ENCODE results near the gene ARID1B. TPM values are rescaled to one million over a fixed set of nuclear protein-coding genes. Genes with fewer than 3 reads are reported as not detected.

Gene ARID1B
- total RNA-seq, 4 donors from 2014 or later = 25.2 to 103 (median 59.5) TPM

DNA sequence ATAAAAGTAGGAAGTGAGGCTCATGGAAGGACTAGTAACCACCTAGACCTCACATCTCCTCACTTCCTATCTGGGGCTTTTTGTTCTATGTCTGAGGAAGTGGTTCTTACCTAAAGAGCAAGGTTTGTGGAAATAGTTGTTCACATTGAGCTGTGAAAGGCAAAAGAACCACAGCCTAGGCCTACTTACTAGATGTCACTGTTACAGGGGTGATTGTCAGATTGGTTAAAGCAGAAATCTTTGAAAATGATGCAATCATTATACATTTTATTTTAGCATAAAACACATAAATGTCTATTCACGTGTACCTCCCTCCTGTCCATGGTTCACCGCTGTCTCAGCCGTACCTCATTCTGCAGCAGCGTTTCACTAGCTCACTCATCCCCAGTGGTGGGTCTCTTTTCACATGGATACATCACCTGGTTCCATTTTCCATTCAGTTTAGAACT, 277.4 kb downstream of the ARID1B start:
- Histone ChIP-seq H3K4me3 (no peak overlapping the region), H3K27me3 (no peaks in the 10 kb centered on the region), H3K36me3 (peaks cover 0 to 15% (median 0%) of the 10 kb centered on the region in 3 donors), H3K9me3 (no peaks in the 10 kb centered on the region), H3K4me1 (peaks cover 0 to 20% (median 2%) of the 10 kb centered on the region in 3 donors), H3K27ac (peak overlapping the region in 1 of 4 donors; percentile 36)
- DNase-seq = no peak
- WGBS, 2 donors = 80 to 88% methylated on average over 4 of the region's 4 CpGs
- TF ChIP-seq POLR2A (IDR thresholded peaks at IDR 0.05) = no peak
- TF ChIP-seq, protein P1, sequence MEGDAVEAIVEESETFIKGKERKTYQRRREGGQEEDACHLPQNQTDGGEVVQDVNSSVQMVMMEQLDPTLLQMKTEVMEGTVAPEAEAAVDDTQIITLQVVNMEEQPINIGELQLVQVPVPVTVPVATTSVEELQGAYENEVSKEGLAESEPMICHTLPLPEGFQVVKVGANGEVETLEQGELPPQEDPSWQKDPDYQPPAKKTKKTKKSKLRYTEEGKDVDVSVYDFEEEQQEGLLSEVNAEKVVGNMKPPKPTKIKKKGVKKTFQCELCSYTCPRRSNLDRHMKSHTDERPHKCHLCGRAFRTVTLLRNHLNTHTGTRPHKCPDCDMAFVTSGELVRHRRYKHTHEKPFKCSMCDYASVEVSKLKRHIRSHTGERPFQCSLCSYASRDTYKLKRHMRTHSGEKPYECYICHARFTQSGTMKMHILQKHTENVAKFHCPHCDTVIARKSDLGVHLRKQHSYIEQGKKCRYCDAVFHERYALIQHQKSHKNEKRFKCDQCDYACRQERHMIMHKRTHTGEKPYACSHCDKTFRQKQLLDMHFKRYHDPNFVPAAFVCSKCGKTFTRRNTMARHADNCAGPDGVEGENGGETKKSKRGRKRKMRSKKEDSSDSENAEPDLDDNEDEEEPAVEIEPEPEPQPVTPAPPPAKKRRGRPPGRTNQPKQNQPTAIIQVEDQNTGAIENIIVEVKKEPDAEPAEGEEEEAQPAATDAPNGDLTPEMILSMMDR (IDR thresholded peaks at IDR 0.05) = no peak
- intact Hi-C loops (cut with DNase I) = no loop called here

DNA sequence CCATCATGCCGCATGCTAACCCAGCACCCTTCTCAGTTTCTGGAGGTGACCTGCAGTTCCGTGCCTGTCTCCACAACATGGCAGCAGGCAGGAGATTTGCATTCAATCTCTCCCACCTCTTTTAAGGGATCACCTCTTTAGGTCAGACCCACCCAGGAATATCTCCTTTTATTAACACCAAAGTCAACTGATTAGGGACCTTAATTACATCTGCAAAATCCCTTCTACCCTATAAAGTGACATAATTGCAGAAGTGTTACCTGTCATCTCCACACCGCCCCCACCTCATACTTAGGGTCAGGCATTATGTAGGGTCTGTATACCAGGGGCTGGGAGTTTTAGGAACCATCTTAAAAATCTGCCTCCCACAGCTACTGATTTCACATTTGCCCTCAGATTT, 278.7 kb downstream of the ARID1B start:
- Histone ChIP-seq H3K36me3 (peaks cover 0 to 15% (median 0%) of the 10 kb centered on the region in 3 donors), H3K27ac (no peak overlapping the region), H3K9me3 (no peaks in the 10 kb centered on the region), H3K4me1 (peaks cover 0 to 29% (median 11%) of the 10 kb centered on the region in 3 donors), H3K27me3 (no peaks in the 10 kb centered on the region), H3K4me3 (no peak overlapping the region)
- intact Hi-C loops (cut with DNase I) = no loop called here
- 100% methylated on average over 3 of the region's 3 CpGs for WGBS, 2 donors
- DNase-seq = no peak
- TF ChIP-seq, protein P1 (IDR thresholded peaks at IDR 0.05) = no peak
- TF ChIP-seq POLR2A (IDR thresholded peaks at IDR 0.05) = no peak

DNA sequence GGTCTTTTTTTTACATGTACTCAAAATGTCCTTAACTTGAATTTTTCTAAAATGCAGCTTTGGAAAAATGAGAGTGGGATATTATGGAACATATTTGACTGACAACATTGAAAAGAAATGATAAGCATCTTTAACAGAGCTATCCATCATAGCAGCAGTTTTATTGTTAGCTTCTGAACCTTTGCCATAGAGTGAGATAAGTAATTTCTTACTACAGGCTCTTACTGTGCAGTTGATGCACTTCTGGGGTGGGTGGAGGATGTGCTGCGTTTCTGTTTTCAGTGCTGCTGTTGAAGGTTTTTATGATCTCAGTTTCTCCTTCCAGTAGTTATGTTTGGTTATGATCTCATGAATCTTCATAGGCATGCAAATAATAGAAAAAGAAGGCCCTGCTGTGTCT, 279.1 kb downstream of the ARID1B start:
- H3K27me3 ChIP-seq = no peaks in the 10 kb centered on the region
- H3K4me3 ChIP-seq = no peak overlapping the region
- DNase-seq = no peak
- no peaks in the 10 kb centered on the region for H3K9me3 ChIP-seq
- WGBS, 2 donors = 75 to 81% methylated on average over 1 of the region's 1 CpG
- peaks cover 0 to 28% (median 12%) of the 10 kb centered on the region in 3 donors for H3K4me1 ChIP-seq
- intact Hi-C loops (cut with DNase I) = no loop called here
- no peak overlapping the region for H3K27ac ChIP-seq
- peaks cover 0 to 15% (median 0%) of the 10 kb centered on the region in 3 donors for H3K36me3 ChIP-seq
- TF ChIP-seq POLR2A (IDR thresholded peaks at IDR 0.05) = no peak
- TF ChIP-seq, protein P1 (IDR thresholded peaks at IDR 0.05) = no peak

DNA sequence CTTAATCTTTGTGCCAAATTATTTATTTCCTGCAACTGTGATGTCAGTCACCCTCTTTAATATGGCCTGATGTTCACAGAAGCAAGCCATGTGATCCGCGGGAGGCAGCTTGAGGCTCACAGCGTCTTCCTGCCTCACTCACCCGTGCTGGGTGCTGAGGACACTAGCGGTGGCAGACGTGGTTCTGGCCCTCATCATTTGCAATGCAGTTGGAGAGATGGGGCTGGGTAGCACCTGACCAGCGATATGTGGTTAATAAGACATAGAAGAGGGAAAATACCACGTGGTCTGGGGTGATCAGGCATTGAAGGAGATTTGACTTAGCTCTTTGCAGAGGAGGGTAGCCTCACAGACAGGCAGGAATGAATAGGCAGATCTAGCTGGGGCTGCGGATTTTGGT, 281.4 kb downstream of the ARID1B start:
- no peaks in the 10 kb centered on the region for H3K9me3 ChIP-seq
- no peak overlapping the region for H3K27ac ChIP-seq
- no peaks in the 10 kb centered on the region for H3K27me3 ChIP-seq
- peaks cover 0 to 11% (median 0%) of the 10 kb centered on the region in 3 donors for H3K36me3 ChIP-seq
- intact Hi-C loops (cut with DNase I) = no loop called here
- peaks cover 0 to 38% (median 12%) of the 10 kb centered on the region in 3 donors for H3K4me1 ChIP-seq
- 81 to 88% methylated on average over 3 to 5 of the region's 9 CpGs for WGBS, 2 donors
- TF ChIP-seq, protein P1 (IDR thresholded peaks at IDR 0.05) = no peak
- TF ChIP-seq POLR2A (IDR thresholded peaks at IDR 0.05) = no peak
- H3K4me3 ChIP-seq = no peak overlapping the region
- no peak for DNase-seq

DNA sequence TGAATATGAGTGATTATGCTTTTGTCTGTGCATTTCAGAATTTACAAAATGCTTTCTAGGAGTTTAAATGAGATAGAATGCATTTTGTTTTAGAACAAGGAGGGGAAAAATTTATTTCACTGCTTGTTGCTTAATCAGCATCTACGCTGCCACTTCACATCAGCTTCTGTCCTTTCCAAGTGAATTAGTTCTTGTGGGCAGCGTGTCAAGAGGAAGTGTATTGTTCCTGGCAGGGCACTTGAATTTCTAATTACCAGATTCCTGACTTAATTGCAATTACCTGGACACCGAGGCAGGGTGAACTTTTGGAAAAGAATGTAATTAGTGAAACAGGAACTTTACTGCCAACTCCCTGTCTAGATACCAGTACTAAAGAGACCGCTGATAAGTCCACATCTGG, 282.6 kb downstream of the ARID1B start:
- TF ChIP-seq, protein P1 (IDR thresholded peaks at IDR 0.05) = no peak
- TF ChIP-seq POLR2A (IDR thresholded peaks at IDR 0.05) = no peak
- Histone ChIP-seq H3K36me3 (peaks cover 0 to 11% (median 0%) of the 10 kb centered on the region in 3 donors), H3K4me3 (no peak overlapping the region), H3K4me1 (peaks cover 0 to 46% (median 12%) of the 10 kb centered on the region in 3 donors), H3K9me3 (no peaks in the 10 kb centered on the region), H3K27ac (no peak overlapping the region), H3K27me3 (no peaks in the 10 kb centered on the region)
- intact Hi-C loops (cut with DNase I) = no loop called here
- WGBS, 2 donors = 26 to 31% methylated on average over 4 of the region's 4 CpGs
- DNase-seq = no peak
